Smooth muscle cell (in vitro differentiated cells): ENCODE data around the gene DAND5. TPM values are rescaled to one million over a fixed set of nuclear protein-coding genes. Genes with fewer than 3 reads are reported as not detected.

Experiments
- DNase-seq: peaks from one replicate; lab custom pipeline; 2025; ENCODE audit not compliant: unreplicated experiment; lab: John Stamatoyannopoulos, UW
- H2AFZ ChIP-seq: fragments of 200-600 bp; sonication (generic); 2 replicates; pipeline ENCODE4 v1.6.0; 2016; ENCODE audit warnings: antibody characterized with exemption, low read depth, mild to moderate bottlenecking
- H3F3A ChIP-seq: fragments of 200-600 bp; sonication (generic); 2 replicates; pipeline ENCODE4 v1.6.0; 2017; ENCODE audit warnings: antibody characterized with exemption, low read depth
- H3K27ac ChIP-seq: fragments of 200-600 bp; sonication (generic); 2 replicates; pipeline ENCODE4 v1.5.1; 2016; ENCODE audit warnings: low read depth, mild to moderate bottlenecking
- H3K27me3 ChIP-seq: fragments of 200-600 bp; sonication (generic); 2 replicates; pipeline ENCODE4 v1.6.1; 2016; ENCODE audit warnings: low read depth, mild to moderate bottlenecking
- H3K36me3 ChIP-seq: fragments of 200-600 bp; sonication (generic); 2 replicates; pipeline ENCODE4 v1.5.1; 2016; ENCODE audit warnings: low read depth
- H3K4me1 ChIP-seq: fragments of 200-600 bp; sonication (generic); 2 replicates; pipeline ENCODE4 v1.5.1; 2016; ENCODE audit warnings: low read depth
- H3K4me2 ChIP-seq: fragments of 200-600 bp; sonication (generic); 2 replicates; pipeline ENCODE4 v1.6.0; 2016; ENCODE audit warnings: mild to moderate bottlenecking
- H3K4me3 ChIP-seq: fragments of 200-600 bp; sonication (generic); 2 replicates; pipeline ENCODE4 v1.5.1; 2016; ENCODE audit warnings: mild to moderate bottlenecking
- H3K79me2 ChIP-seq: fragments of 200-600 bp; sonication (generic); 2 replicates; pipeline ENCODE4 v1.6.0; 2016; ENCODE audit warnings: low read depth, mild to moderate bottlenecking
- H3K9ac ChIP-seq: fragments of 200-600 bp; sonication (generic); 2 replicates; pipeline ENCODE4 v1.6.0; 2016; ENCODE audit warnings: low read depth
- H3K9me3 ChIP-seq: fragments of 200-600 bp; sonication (generic); replicated peaks from 2 replicates; pipeline ENCODE4 v1.5.1; 2016; ENCODE audit warnings: low read depth
- H4K20me1 ChIP-seq: fragments of 200-600 bp; sonication (generic); 2 replicates; pipeline ENCODE4 v1.6.0; 2016; ENCODE audit warnings: low read depth
- WGBS: methylation state at CpG from one replicate; pipeline ENCODE4 v1.1.7; 2016; ENCODE audit warnings: low lambda C conversion rate; 5-methylcytosine and 5-hydroxymethylcytosine counted together
- polyA plus RNA-seq: library from polyadenylated mRNA; unstranded; fragments of >200 nt; fragmentation: Nextera tagmentation; extraction: Ambion mirVana; gene quantifications from 2 replicates; pipeline ENCODE4 v1.2.1, GENCODE V29; 2016
- total RNA-seq: library from RNA; depleted of rRNA; stranded (reverse); fragments of >200 nt; gene quantifications from 2 replicates; pipeline ENCODE4 v1.2.3, GENCODE V29; 2014
- TF ChIP-seq, protein P1 (sequence below): fragments of 200-600 bp; sonication (generic); IDR thresholded peaks from 2 replicates; pipeline ENCODE4 v1.5.1; 2017; ENCODE audit warnings: borderline replicate concordance, mild to moderate bottlenecking, antibody characterized with exemption; ENCODE audit not compliant: insufficient read depth, poor library complexity, severe bottlenecking

The DAND5 gene
- total and polyA plus RNA-seq, 2 experiments from 2014 or later, result not detected

DNA sequence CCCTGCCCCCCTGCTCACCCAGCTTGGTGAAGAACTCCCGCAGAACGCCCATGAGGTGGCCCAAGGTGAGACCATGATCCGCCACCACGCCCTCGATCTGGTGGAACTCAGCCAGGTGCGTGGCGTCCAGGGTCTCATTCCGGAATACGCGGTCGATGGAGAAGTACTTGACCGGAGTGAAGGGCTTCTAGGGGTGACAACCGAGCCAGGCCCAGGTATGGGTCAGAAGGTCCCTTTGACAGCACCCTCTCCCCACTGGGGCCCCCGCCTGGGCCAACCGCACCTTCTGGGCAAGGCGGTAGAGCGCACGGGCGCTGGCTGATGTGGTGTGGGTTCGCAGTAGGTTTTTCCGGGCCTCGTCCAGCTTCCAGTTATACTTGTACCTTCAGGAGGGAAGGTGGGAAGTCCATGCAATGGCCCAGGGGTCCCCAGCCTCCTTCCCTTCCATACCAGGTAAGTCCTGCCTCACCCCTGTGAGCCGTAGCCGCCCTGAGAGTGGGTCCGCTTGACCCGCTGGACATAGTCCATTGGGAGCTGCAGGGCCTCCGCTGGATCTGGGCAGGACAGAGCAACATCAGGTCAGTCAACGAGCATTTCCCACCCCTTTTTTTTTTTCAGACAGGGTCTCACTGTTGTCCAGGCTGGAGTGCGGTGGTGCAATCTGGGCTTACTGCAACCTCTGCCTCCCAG lies 44.6 kb upstream of the DAND5 start:
- Histone ChIP-seq H3K4me1 (no peaks in the 10 kb centered on the region), H3K27me3 (no peaks in the 10 kb centered on the region), H3K36me3 (no peaks in the 10 kb centered on the region), H3K9me3 (no peaks in the 10 kb centered on the region), H3K27ac (no peak overlapping the region), H3K4me2 (no peak overlapping the region), H3K79me2 (no peaks in the 10 kb centered on the region), H3K9ac (no peak overlapping the region), H3F3A (peaks cover 3% of the 10 kb centered on the region), H3K4me3 (no peak overlapping the region), H2AFZ (no peak overlapping the region), H4K20me1 (no peaks in the 10 kb centered on the region)
- WGBS, result 98% methylated on average over 29 of the region's 29 CpGs
- no peak for DNase-seq
- TF ChIP-seq, protein P1, sequence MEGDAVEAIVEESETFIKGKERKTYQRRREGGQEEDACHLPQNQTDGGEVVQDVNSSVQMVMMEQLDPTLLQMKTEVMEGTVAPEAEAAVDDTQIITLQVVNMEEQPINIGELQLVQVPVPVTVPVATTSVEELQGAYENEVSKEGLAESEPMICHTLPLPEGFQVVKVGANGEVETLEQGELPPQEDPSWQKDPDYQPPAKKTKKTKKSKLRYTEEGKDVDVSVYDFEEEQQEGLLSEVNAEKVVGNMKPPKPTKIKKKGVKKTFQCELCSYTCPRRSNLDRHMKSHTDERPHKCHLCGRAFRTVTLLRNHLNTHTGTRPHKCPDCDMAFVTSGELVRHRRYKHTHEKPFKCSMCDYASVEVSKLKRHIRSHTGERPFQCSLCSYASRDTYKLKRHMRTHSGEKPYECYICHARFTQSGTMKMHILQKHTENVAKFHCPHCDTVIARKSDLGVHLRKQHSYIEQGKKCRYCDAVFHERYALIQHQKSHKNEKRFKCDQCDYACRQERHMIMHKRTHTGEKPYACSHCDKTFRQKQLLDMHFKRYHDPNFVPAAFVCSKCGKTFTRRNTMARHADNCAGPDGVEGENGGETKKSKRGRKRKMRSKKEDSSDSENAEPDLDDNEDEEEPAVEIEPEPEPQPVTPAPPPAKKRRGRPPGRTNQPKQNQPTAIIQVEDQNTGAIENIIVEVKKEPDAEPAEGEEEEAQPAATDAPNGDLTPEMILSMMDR, result no peak

GRCh38 chr19:12930002-12930645 lies 39.3 kb upstream of the DAND5 start:
- no peak overlapping the region for H3K9ac ChIP-seq
- TF ChIP-seq, protein P1, result no peak

DNA sequence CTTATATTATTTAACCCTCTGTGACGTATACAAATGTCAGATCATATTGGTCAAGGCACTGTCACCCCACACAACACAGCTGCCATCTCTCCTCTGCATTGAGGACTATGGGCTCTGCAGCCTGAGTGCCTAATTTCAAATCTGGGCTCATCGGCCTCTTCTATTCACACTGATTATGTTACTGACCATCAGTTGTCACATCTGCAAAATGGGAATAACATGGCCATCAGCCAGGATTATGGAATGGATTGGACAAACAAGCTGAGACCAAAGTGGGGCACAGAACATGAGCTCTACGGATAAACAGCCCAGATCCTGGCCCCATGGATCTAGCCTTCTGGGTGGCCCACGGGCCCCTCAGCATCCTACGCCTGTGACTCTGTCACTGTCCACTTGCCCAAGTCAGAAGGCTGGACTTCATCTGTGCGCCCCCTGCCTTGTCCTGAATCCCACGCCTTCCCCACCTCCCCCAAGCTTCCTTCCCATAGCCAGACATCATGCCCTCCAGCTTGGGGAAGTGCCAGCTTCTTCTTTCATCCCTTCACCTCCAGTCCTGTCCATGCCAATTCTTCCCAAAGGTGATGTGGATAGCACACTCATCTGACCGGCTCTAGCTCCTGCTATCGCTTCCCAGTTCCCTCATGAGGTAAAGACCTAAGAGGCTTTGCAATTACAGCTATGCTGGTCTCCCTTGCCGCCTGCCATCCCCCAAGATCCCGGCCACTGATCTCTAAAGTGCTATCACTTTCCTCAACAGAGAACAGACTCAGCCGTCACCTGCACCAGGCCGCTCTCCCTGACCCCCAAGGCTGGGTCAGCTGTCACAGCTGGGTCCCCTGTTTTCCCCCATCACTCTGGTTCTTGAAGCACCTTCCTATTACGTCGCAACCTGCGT lies 36.7 kb upstream of the DAND5 start:
- TF ChIP-seq, protein P1, result no peak
- no peak for DNase-seq

More at GRCh38 chr19:12930002-12930645, 39.3 kb upstream of the DAND5 start:
- Histone ChIP-seq H3K36me3 (no peaks in the 10 kb centered on the region), H3K9me3 (no peaks in the 10 kb centered on the region), H3K27ac (no peak overlapping the region), H2AFZ (no peak overlapping the region), H3F3A (no peaks in the 10 kb centered on the region), H3K27me3 (no peaks in the 10 kb centered on the region), H3K4me2 (no peak overlapping the region), H3K4me1 (peaks cover 6% of the 10 kb centered on the region), H3K4me3 (no peak overlapping the region), H4K20me1 (peaks cover 4% of the 10 kb centered on the region), H3K79me2 (peaks cover 23% of the 10 kb centered on the region)
- no peak for DNase-seq
- WGBS, result over 99% methylated on average over 19 of the region's 19 CpGs

More for the DNA sequence above, 36.7 kb upstream of the DAND5 start:
- Histone ChIP-seq H2AFZ (peak overlapping the region; percentile 9), H4K20me1 (peaks cover 4% of the 10 kb centered on the region), H3K27me3 (no peaks in the 10 kb centered on the region), H3F3A (no peaks in the 10 kb centered on the region), H3K9ac (peak overlapping the region; percentile 49), H3K36me3 (no peaks in the 10 kb centered on the region), H3K79me2 (peaks cover 23% of the 10 kb centered on the region), H3K9me3 (no peaks in the 10 kb centered on the region), H3K4me3 (peak overlapping the region; percentile 66), H3K27ac (peak overlapping the region; percentile 55), H3K4me2 (peak overlapping the region; percentile 83), H3K4me1 (peaks cover 12% of the 10 kb centered on the region)
- 38% methylated on average over 16 of the region's 16 CpGs for WGBS
